Stimulated activated CD8-positive, alpha-beta memory T cell treated with anti-CD3 and anti-CD28 coated beads, Interleukin-15, amount 100 ng/mL, for 48 hours (primary cell): Measurements from ENCODE around the gene TMEM247.

Source experiments
- DNase-seq, 2 donors: peaks; one replicate each; pipeline ENCODE4 v3.0.0-alpha.2; 2020; ENCODE audit warnings: low read depth in 2 of 2

TMEM247 gene

DNA sequence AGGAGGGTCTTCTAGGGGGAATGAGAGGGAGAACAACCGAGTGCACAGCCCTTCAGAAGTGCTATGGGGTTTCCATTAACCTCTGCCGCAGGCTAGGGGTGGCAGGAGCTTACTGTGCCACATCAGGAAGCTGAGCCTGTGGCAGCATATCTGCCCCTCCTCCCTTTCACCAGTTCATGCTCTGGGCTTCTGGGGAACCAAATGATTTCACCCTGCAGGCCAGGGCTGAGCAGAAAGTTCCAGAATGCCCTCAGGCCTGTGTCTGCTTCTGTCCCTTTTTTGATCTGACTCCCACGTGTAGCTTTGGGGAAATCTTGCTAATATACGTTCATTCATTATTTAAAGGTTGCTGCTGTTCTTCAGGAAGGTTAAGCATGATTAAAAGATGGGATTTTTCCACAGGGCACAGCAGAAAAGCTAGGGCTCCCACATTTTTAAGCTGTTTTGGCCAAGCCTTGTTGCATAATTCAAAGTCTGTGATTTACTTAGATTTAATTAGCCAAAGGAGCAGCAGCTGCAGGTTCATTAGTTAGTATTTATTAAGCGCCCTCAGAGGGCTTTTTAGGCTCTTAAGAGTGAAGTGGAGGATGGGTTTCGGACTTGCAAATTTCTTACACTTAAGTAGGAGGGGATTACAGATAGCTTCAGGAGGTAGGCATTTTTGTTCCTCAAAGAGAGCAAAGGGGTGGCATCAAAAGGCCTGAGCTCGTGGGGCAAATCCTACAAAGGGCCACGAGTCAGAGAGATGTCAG lies 10.2 kb downstream of the TMEM247 start:
- DNase-seq, result no peak

DNA sequence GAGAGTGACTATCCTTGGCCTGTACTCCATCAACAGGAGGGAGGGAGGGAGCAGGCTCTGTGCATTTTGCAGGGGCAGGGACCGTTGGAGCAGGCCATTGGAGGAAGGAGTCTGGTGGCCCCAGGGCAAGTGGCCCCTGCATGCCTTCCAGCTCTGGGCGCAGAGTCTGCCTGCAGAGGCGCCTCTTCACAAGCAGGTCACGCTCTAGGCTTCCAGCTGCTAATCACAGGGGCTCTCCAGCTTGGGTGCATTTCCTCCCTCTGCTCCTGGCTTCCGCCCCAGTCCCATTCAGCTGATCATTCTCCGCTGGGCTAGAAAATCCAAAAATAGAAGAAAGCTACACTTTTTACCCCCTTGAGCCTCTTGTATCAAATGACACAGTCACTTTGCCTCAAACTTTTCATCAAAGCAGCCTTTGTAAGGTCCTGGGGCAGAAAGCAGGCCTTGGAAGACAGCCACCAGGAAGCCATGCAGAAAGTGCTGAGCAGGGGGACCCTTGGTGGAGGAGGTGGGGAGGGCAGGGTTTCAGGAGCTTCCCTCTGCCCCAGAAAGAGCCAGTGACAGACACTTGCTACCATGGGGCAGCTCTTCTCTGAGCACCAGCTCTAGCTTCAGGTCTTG lies 11.3 kb downstream of the TMEM247 start:
- DNase-seq, result no peak

DNA sequence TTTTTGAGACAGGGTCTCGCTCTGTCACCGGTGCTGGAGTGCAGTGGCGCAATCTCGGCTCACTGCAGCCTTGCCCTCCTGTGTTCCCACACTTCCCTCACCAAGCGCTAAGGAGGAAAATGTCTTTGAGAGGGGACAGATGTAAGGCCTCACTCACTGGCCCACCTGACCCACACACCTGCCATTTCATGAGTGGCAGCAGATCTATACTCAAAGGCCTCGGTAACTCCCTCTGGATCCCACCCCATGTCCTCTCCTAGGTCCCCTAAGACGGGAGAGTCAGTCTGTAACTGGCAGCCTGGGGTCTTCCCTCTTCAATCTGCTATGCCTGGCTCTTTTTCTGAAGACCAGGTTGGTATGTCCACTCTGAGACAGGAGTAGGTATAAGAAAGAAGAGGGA lies 12.9 kb downstream of the TMEM247 start:
- no peak for DNase-seq

DNA sequence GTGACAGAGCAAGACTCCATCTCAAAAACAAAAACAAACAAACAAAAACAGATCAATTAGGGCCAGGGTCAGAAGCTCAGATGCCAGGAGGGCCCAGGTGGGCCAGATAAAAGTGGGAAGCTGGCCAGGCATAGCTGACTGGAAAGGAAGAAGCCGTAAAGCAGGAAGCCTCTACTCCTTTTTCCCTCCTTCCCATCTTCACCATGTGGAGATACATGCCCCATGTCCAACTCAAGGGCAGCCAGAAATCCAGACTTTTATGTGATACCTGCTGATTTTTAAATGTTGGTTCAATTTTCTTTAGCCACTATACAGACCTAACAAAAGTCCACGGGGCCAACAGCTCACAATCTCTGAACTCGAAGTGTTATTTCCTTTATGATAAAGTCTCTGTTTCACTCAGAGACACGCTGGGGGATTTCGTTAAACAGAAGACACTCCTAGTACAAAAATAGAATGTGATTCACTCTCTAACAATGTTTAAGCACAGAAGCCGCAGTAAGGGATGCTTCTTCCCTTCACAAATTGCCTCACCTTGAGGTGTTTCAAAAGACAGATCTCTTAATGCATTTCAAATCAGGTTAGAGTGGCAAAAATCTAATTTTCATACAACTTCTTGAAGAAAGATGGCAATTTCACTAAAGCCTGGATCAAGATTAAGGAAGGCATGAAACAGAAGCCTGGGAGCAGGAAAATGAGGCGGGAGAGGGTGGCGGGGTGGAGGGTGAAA lies 14.0 kb downstream of the TMEM247 start:
- no peak for DNase-seq

DNA sequence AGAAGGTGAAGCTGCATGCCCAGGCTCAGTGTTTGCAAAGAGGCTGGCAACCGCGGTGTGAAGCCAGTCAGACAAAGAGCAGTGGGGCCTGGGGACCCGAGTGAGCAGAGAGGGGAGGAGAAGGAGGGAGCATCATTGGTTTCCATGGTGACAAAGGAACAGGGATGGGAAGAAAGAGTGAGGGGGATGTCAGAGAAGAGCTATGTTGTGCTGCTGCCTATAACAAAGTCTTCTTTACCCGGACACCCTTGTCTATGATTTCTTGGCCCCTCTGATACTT lies 14.5 kb downstream of the TMEM247 start:
- no peak for DNase-seq

DNA sequence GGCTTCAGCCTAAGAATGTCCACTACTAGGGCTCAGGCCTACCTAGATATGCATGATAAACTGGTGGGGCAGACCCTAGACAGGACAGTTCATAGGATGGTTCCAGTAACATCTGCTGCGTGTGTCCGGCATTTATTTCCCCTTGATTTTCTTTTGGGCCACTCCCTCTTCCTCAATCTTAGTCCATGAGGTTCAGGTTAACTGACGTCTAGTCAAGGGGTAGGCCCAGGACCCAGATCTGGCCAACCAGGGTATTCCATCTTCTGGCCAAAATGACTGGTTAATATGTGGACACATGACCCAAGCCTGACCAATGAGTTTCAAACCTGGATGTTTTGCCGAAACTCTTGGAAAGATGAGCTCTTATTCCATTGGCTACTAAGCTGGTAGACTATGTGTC lies 15.2 kb downstream of the TMEM247 start:
- DNase-seq, result no peak

DNA sequence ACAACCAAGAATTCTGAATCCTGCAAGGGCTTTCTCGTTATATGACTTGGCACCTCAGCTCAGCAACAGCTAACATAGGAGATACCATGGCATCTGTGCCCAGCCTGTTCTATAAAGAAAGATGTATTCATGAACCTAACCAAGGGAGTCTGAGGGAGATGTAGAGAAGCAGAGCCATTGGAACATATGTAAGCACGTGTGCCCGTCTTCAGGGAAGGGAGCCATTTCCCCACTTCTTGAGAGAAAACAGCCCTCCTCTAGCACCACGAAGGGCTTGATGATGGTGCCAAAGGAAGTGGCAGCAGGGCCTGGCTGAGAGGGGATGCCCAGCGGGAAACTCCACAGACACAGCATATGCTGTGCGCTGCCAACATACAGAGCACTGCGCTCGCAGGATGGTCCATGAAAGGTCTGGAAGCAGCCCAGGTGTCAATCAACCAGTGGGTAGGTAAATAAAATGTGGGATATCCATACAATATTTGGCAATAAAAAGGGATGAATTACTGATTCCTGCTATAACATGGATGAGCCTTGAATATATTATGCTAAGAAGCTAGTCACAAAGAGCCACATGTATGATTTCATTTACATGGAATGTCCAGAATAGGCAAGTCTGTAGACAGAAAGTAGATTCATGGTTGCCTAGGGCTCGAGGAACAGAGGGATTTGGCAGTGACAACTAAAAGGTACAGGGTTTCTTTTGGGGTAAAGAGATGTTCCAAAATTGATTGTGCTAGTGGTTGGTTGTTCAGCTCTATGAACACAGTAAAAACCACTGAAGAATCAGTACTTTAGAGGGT lies 16.1 kb downstream of the TMEM247 start:
- no peak for DNase-seq

DNA sequence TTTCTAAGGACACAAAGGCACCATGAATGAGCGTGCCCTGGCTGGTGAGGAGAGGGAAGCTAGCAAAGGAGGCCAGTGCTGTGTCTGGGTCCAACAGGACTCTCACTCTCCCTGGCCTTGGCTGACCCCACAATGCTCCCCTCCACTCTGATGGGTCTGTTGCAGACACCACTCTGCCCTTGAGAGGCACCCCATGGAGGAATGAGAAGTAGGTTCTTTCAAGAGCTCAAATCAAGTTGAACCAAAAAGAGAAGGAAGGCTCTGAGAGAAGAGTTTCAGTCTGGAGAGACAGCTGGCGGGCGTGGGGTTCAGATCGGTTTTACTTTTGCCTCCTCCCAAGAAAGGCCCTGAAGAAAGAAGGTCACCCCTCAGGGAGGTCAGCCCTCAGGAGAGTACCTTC lies 18.4 kb downstream of the TMEM247 start:
- DNase-seq, result no peak

DNA sequence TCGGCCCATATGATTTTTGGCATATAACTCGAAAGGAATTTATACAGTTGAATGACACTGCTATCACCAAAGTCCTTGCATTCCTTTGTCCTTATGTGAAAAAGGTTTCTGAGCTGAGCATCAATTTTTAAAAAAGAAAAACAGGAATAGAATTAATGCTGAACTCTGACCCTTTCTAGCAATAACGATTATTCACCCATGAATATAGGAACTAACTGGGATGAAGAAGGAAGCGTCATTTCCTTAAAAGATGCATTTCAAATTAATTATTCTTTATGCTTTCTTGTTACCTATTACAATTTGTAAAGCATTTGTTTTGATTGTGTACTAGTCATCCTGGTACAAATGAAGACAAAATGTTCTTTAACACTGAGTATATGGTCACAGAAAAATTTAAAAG lies 19.3 kb downstream of the TMEM247 start:
- DNase-seq, result no peak

DNA sequence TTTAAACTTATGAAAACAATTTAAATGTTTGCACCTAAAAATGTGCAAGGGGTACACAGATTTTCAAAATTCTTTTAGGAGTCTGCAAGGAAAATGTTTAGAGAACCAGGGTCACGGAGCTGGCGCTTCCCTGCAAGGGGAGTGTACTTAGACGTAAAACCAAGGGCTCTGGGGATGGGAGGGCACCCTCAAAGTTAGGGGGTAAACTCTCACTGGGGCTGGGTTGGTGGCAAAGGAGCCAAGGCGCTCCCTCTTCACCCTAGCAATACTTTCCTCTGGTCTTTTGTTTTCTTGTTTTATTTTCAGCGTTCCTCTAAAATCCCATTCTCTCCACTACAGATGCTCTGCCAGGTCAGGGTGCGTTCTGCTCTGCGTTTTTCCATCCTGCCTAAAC lies 20.0 kb downstream of the TMEM247 start:
- no peak for DNase-seq

DNA sequence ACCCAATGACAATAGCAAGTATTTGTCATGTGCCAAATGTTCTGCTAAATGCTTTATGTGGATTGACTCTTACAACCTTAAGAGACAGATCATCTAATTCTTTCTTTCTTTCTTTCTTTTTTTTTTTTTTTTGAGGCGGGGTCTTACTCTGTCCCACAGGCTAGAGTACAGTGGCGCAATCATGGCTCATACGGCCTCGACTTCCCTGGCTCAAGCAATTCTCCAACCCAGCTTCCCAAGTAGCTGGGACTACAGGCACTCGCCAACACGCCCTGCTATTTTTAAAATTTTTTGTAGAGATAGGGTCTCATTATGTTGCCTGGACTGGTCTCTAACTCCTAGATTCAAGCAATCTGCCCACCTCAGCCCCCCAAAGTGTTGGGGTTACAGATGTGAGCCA lies 21.4 kb downstream of the TMEM247 start:
- DNase-seq, result no peak

DNA sequence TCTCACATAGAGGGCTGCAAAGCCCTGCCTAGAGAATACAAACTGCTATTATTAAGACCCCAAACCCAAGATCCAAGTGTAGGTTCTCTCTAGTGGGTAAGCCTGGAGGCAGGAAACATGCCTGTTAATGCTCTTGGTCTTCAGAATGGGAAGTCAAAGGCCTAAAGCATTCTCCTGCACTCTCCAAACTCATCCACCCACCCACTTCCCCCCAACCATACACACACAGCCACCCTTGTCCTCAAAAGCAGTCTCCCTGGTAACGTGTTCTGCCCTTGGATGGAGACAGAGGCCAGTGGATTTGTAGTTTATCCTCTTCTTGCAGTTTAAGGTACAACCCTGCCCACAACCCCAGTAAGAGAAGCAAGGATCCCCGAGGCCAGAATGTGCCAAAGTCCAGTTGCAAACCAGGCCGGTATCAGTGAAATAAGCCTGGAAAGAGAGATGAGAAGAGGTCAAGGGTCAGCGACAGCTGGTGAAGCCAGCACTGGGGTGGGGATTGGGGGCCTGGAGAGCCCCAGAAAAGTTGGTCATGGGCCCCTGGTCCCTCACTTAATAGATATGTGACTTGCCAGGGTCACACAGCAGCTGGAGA lies 23.0 kb downstream of the TMEM247 start:
- DNase-seq, result no peak

DNA sequence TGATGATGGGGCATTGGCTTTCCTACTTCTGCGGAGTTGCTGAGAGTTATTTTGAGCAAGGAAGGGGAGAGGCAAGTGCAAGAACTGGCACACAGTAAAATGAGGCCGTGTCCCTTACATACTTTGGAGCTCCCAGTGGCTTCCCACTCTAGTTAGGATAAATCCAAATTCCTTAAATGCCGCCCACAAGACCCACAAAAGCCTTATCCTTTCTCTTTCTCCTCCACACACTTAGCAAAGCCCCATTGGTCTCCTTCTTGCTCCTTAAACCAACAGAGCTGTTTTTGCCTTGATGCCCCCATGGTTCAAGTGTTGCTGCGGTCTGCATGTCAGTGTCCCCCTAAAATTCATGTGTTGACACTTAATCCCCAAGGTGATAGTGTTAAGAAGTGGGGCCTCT lies 24.3 kb downstream of the TMEM247 start:
- DNase-seq, result no peak

DNA sequence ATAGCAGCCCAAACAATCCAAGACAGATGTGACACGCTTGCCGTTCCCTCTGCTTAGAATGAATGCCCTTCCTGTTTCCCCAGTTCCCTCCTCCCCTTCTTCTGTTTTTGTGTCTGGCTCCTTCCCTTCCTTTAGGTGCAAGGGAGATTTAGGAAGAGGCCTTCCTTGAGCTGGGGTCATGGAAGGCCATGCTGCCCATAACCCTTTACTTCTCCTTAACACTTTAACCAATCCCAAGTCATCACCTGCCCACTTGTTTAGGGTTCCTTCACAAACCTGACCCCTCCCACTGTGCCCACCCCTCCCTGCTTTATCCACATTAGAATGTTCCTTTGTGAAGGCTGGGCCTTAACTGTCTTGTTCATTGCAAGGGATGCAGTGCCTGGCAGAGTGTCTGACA lies 24.9 kb downstream of the TMEM247 start:
- no peak for DNase-seq

DNA sequence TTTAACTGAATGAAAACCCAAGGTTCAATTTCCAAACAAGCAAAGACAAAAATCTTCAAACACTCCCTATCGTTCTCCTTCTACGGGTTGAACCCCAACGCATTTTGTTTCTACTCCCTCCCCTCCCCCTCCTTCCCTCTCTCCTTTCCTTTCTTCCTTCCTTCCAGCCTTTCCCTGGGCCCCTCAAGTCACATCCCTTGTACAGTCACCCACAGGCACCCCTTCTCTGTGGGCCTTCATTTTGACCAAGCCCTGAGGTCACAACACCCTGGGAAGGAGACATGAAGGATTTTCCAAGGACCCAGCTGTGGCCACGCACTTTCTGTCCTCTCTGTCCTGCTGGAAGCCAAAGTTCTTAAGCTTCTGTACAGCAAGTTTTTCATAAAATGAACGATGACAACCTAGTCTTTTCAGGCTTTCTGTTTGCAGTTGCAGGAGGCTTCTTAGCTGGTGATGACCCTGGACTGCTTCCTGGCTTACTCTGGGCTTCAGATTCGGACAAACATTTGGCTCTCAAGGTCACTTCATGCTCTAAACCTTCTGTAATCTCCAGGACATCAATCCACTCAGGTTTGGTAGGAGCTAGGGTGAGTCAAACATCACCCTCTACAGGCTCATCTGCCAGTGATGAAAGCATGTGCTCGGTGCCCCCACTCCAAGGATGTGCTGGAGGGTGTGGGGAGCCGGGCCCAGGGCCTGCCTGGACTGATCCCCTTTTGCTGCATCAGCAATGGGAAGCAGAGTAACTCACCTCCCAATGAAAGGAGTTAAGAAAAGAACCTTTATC lies 25.5 kb downstream of the TMEM247 start:
- no peak for DNase-seq

DNA sequence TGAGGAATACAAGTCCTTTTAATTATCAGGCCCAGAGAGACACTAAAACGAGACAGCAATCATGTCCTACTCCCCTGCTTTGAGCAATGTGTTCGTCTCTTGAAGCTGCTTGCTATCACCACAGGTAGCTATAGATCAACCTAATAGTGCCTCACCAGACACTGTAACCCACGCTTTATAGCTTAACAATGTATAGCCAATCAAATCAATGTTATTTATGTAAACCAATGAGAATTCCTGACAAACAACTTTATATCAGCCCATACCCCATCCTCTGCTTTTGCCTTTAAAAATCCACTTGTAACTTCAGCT lies 26.1 kb downstream of the TMEM247 start:
- DNase-seq, result no peak

DNA sequence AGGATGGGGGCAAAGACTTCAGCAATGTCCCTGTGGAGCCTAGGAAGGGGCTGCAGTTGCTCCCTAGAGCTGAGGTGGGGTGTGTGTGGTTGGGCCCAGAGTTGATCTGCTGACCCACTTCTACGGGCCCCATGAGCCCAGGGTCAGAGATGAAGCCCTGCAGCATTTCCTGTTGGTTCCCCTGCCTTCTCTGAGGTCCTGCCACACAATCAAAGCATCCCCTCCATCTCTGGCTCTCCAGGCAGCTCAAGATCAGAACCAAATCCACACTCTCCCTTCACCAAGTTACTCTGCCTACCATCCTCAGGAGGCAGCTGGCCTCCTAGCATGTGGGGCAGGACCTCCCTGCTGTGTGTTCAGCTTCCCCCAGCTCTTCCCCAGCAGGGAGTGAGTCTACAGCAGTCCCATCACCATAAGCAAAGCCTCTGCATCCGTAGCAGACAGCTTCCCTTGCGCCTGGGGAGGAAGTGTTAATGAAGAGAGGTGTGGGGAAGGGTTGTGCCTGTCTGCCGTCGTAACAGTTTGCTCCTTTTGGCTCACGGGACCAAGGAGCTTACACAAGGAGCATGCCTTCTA lies 26.9 kb downstream of the TMEM247 start:
- DNase-seq, result no peak

DNA sequence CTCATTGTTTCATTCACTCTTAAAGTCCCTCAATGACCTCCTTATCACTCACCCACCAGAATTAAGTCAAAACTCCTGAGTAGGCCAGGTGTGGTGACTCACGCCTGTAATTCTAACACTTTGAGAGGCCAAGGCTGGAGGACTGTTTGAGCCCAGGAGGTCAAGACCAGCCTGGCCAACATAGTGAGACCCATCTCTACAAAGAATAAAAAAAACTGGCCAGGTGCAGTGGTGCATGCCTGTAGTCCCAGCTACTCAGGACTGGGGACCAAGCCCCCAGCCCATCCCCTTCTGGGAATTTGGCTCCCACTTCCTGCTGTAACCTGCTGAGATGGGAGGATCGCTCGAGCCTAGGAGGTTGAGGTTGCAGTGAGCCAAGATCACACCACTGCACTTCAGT lies 28.9 kb downstream of the TMEM247 start:
- no peak for DNase-seq

DNA sequence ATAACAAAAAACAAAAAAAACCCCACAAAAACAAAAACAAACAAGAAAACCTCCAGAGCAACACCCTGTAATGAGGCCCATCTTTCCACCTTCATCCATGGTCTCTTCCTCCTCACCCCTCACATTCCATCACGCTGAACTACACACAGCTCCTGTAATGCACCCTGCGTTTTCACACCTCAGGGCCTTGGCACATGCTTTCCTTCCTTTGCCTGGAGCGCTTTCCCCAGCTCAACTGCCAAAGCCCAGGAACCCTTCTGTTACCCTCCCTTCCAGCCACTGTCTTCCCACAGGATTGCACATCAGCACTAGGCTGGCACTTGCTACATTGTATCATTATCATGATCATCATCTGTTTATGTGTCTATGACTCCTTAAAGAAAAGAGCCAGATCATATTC lies 29.4 kb downstream of the TMEM247 start:
- DNase-seq, result no peak

DNA sequence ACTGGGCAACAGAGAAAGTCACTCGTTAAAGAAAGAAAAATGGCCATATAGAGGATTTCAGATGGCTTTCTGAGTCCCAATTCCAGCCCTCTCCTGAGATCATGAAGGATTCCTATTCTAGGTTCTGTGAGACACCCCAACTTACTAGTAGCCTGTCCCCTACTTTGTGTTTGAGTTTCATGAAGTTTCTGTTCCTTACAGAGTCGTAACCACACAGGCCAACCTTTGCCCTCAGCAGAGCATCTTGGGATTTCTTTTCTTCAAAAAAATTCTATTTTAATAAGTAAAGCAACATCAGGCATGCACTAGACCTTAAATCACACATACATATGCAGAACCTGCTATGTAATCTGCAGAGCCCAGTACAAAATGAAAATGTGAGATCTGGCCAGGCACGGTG lies 30.4 kb downstream of the TMEM247 start:
- DNase-seq, result no peak

DNA sequence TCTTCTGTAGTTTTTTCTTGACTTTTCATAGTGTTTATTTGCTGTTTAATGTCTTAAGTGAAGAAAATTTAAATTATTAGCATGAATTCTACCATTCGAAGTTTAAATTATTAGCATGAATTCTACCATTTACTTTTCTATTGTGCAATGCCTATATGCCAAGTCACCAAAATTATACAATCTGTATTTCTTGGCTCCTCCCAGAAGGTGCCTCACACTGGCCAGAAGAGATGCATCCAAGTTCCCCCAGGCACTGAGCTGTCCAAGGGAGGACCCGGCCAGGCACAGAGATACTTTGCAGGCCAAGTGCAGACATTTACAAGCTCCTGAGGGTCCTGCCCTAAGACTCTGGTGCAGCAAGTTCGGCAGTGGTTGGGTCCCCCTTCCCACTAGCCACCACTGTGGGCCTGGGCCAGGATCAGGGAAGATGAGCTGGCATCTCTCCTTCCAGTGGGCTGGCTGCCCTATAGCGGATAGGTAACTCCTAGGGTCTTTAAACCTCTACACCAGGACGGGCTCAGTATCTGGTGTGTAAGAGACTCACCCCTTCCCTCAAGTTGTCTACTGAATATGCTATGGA lies 31.3 kb downstream of the TMEM247 start:
- no peak for DNase-seq
